Fibroblast of lung (primary cell): ENCODE results near the gene CDHR2. TPM values are rescaled to one million over a fixed set of nuclear protein-coding genes. Genes with fewer than 3 reads are reported as not detected.

Source experiments
- DNase-seq, 2 donors: peaks; one replicate each; pipeline versions ENCODE4 v3.0.0 to v3.0.0-alpha.2; 2010; ENCODE audit warnings: low read depth in 2 of 2
- H2AFZ ChIP-seq: 2 replicates; pipeline ENCODE4 v1.5.1; 2012; ENCODE audit warnings: low read length, control low read depth, inconsistent platforms
- H3K27ac ChIP-seq: 2 replicates; pipeline ENCODE4 v1.5.1; 2011; ENCODE audit warnings: low read length, control low read depth; ENCODE audit not compliant: insufficient read depth
- H3K27me3 ChIP-seq: 2 replicates; pipeline ENCODE4 v1.5.1; 2011; ENCODE audit warnings: mild to moderate bottlenecking, low read length; ENCODE audit not compliant: control insufficient read depth, insufficient read depth
- H3K36me3 ChIP-seq: 2 replicates; pipeline ENCODE4 v1.5.1; 2011; ENCODE audit warnings: low read length; ENCODE audit not compliant: control insufficient read depth, insufficient read depth
- H3K4me1 ChIP-seq: 2 replicates; pipeline ENCODE4 v1.5.1; 2011; ENCODE audit warnings: low read length; ENCODE audit not compliant: control insufficient read depth, insufficient read depth; ENCODE audit errors: extremely low read depth
- H3K4me2 ChIP-seq: 2 replicates; pipeline ENCODE4 v1.5.1; 2011; ENCODE audit warnings: low read length, control low read depth; ENCODE audit not compliant: insufficient read depth; ENCODE audit errors: extremely low read depth
- H3K4me3 ChIP-seq, 4 experiments: fragments of 200-600 bp in 1 of 4; sonication (generic) in 1 of 4; replicated peaks in 1 of 4; 2 replicates each; pipeline ENCODE4 v1.5.1; 2011 to 2016; ENCODE audit warnings: low read length in 4 of 4, low read depth in 3 of 4, mild to moderate bottlenecking in 3 of 4, control low read depth in 2 of 4, inconsistent platforms in 1 of 4, mixed read lengths in 1 of 4; ENCODE audit not compliant: insufficient read depth in 1 of 4; ENCODE audit errors: control extremely low read depth in 1 of 4
- H3K79me2 ChIP-seq: 2 replicates; pipeline ENCODE4 v1.5.1; 2012; ENCODE audit warnings: mild to moderate bottlenecking, low read length, inconsistent platforms; ENCODE audit not compliant: control insufficient read depth, insufficient read depth
- H3K9ac ChIP-seq: 2 replicates; pipeline ENCODE4 v1.5.1; 2011; ENCODE audit warnings: mild to moderate bottlenecking, low read length, control low read depth; ENCODE audit not compliant: insufficient read depth
- H3K9me3 ChIP-seq: 2 replicates; pipeline ENCODE4 v1.5.1; 2012; ENCODE audit warnings: low read depth, low read length; ENCODE audit not compliant: control insufficient read depth, insufficient read depth
- H4K20me1 ChIP-seq: 2 replicates; pipeline ENCODE4 v1.5.1; 2011; ENCODE audit warnings: low read length; ENCODE audit not compliant: control insufficient read depth, insufficient read depth; ENCODE audit errors: extremely low read depth
- CTCF ChIP-seq, 2 donors: IDR thresholded peaks in 1 of 2; conservative IDR thresholded peaks in 1 of 2; 1 replicate in 1 of 2; 2 replicates in 1 of 2; pipeline ENCODE4 v1.5.1; 2011 to 2012; ENCODE audit warnings: low read length in 2 of 2, control low read depth in 1 of 2, inconsistent platforms in 1 of 2, low read depth in 1 of 2, mild to moderate bottlenecking in 1 of 2
- EZH2 ChIP-seq: IDR thresholded peaks from 2 replicates; pipeline ENCODE4 v1.5.1; 2012; ENCODE audit warnings: low read length, control low read depth, mild to moderate bottlenecking; ENCODE audit errors: missing control alignments
- polyA plus RNA-seq, 2 donors: library from polyadenylated mRNA; depleted of rRNA in 1 of 2; stranded (reverse) in 1 of 2; unstranded in 1 of 2; fragments of >200 nt; gene quantifications; 2 replicates each; pipeline ENCODE4 v1.2.1, GENCODE V29; 2011 to 2012; ENCODE audit warnings: missing spikeins in 1 of 2
- total RNA-seq: library from RNA; depleted of rRNA; stranded (reverse); fragments of >200 nt; gene quantifications from 2 replicates; pipeline ENCODE4 v1.2.1, GENCODE V29; 2014

CDHR2 gene
- total and polyA plus RNA-seq, 2 donors (not counting 1 experiment from before 2014, with no cell fraction given), result under 0.01 TPM; not detected in 1

- no peaks in the 10 kb centered on the region for H4K20me1 ChIP-seq
- H3K4me1 ChIP-seq, result peaks cover 18% of the 10 kb centered on the region
These were observed 17.1 kb upstream of the CDHR2 start for GRCh38 chr5:176531902-176532493.

GRCh38 chr5:176532795-176533194 is 16.3 kb upstream of the CDHR2 start:
- Histone ChIP-seq H2AFZ (no peak overlapping the region), H3K4me1 (peaks cover 18% of the 10 kb centered on the region), H3K4me2 (no peak overlapping the region), H3K4me3 (no peak overlapping the region), H3K9me3 (no peaks in the 10 kb centered on the region), H3K9ac (no peak overlapping the region), H4K20me1 (no peaks in the 10 kb centered on the region), H3K79me2 (peaks cover 17% of the 10 kb centered on the region), H3K27ac (no peak overlapping the region), H3K27me3 (no peaks in the 10 kb centered on the region), H3K36me3 (peaks cover 9% of the 10 kb centered on the region)
- no peak for DNase-seq
- TF ChIP-seq CTCF (conservative IDR thresholded peaks at IDR 0.05 in 1 of 2, IDR thresholded peaks at IDR 0.05 in 1 of 2; ENCODE audit: low read depth in 1 of 2, low read length in 2 of 2) (no peak), EZH2 (no peak)

More at GRCh38 chr5:176531902-176532493, 17.1 kb upstream of the CDHR2 start:
- Histone ChIP-seq H3K79me2 (peaks cover 17% of the 10 kb centered on the region), H3K4me2 (no peak overlapping the region), H2AFZ (no peak overlapping the region), H3K36me3 (peaks cover 9% of the 10 kb centered on the region), H3K9ac (no peak overlapping the region), H3K4me3 (no peak overlapping the region), H3K9me3 (no peaks in the 10 kb centered on the region), H3K27ac (no peak overlapping the region), H3K27me3 (no peaks in the 10 kb centered on the region)
- TF ChIP-seq CTCF (conservative IDR thresholded peaks at IDR 0.05 in 1 of 2, IDR thresholded peaks at IDR 0.05 in 1 of 2; ENCODE audit: low read depth in 1 of 2, low read length in 2 of 2), result no peak
- TF ChIP-seq EZH2, result no peak
- no peak for DNase-seq

GRCh38 chr5:176533390-176533789 is 15.8 kb upstream of the CDHR2 start:
- peaks cover 9% of the 10 kb centered on the region for H3K36me3 ChIP-seq
- H4K20me1 ChIP-seq, result no peaks in the 10 kb centered on the region
- no peak for DNase-seq
- TF ChIP-seq EZH2 (no peak), CTCF (conservative IDR thresholded peaks at IDR 0.05 in 1 of 2, IDR thresholded peaks at IDR 0.05 in 1 of 2; ENCODE audit: low read depth in 1 of 2, low read length in 2 of 2) (no peak)
- no peaks in the 10 kb centered on the region for H3K9me3 ChIP-seq
- no peak overlapping the region for H3K4me2 ChIP-seq
- no peak overlapping the region for H3K4me3 ChIP-seq
- H3K4me1 ChIP-seq, result peaks cover 18% of the 10 kb centered on the region
- no peaks in the 10 kb centered on the region for H3K27me3 ChIP-seq
- no peak overlapping the region for H2AFZ ChIP-seq
- no peak overlapping the region for H3K9ac ChIP-seq
- H3K27ac ChIP-seq, result no peak overlapping the region
- H3K79me2 ChIP-seq, result peaks cover 17% of the 10 kb centered on the region
